H1 (cell line): ENCODE measurements around the gene ZNF620. TPM values are rescaled to one million over a fixed set of nuclear protein-coding genes. Genes with fewer than 3 reads are reported as not detected.

Experiments used
- CTCF ChIA-PET: fragments of 300-600 bp; sonication (Branson Sonifier 250); formaldehyde crosslinking; loops from one replicate; lab custom pipeline; 2021; ENCODE audit not compliant: partially characterized antibody; lab: Charles Lee
- POLR2A ChIA-PET: fragments of 300-600 bp; sonication (Branson Sonifier 250); formaldehyde crosslinking; loops from one replicate; lab custom pipeline; 2021; ENCODE audit warnings: inconsistent platforms; ENCODE audit not compliant: partially characterized antibody; lab: Charles Lee
- DNase-seq, 2 experiments: peaks; one replicate each; pipeline versions ENCODE4 v3.0.0 to v3.0.0-alpha.2; 2010 to 2022; ENCODE audit warnings: low spot score in 2 of 2, low read depth in 1 of 2, mixed read lengths in 1 of 2
- FAIRE-seq: peaks from 2 replicates; lab custom pipeline; 2011; peaks lifted over from hg19 to GRCh38; lab: Jason Lieb, UNC
- H2AFZ ChIP-seq: 2 replicates; pipeline ENCODE4 v1.8.1; 2012; ENCODE audit warnings: low read length, inconsistent platforms
- H2AK5ac ChIP-seq: 2 replicates; pipeline ENCODE4 v1.6.1; 2013; ENCODE audit warnings: low read depth, low read length
- H2BK120ac ChIP-seq: replicated peaks from 2 replicates; pipeline ENCODE3; 2013; ENCODE audit warnings: low read depth, low read length, inconsistent platforms
- H2BK12ac ChIP-seq: 2 replicates; pipeline ENCODE4 v1.6.1; 2013; ENCODE audit warnings: low read depth, low read length
- H2BK15ac ChIP-seq: 2 replicates; pipeline ENCODE4 v1.6.1; 2013; ENCODE audit warnings: low read length
- H2BK20ac ChIP-seq: 2 replicates; pipeline ENCODE4 v1.6.1; 2013; ENCODE audit warnings: low read length
- H2BK5ac ChIP-seq: 2 replicates; pipeline ENCODE4 v1.6.1; 2013; ENCODE audit warnings: low read depth, low read length
- H3K14ac ChIP-seq: 2 replicates; pipeline ENCODE4 v1.6.1; 2013; ENCODE audit warnings: inconsistent platforms; ENCODE audit not compliant: insufficient read length
- H3K18ac ChIP-seq: 2 replicates; pipeline ENCODE4 v1.6.1; 2013; ENCODE audit warnings: low read length; ENCODE audit errors: extremely low read depth
- H3K23ac ChIP-seq: 2 replicates; pipeline ENCODE4 v1.6.1; 2013; ENCODE audit warnings: inconsistent platforms; ENCODE audit not compliant: insufficient read length
- H3K23me2 ChIP-seq: 2 replicates; pipeline ENCODE4 v1.6.1; 2013; ENCODE audit warnings: low read depth, low read length
- H3K27ac ChIP-seq: 2 replicates; pipeline ENCODE4 v1.6.1; 2011; ENCODE audit warnings: low read depth, low read length, inconsistent platforms
- H3K27me3 ChIP-seq, 4 experiments: replicated peaks in 1 of 4; 1 replicate in 1 of 4; 2 replicates in 3 of 4; pipeline versions ENCODE4 v1.6.1 to v1.8.1; 2011 to 2013; ENCODE audit warnings: low read length in 3 of 4, mild to moderate bottlenecking in 3 of 4, inconsistent platforms in 2 of 4, mixed read lengths in 2 of 4, moderate library complexity in 1 of 4; ENCODE audit not compliant: control insufficient read depth in 3 of 4, insufficient read depth in 3 of 4; ENCODE audit errors: extremely low read depth in 1 of 4
- H3K36me3 ChIP-seq, 4 experiments: 2 replicates each; pipeline versions ENCODE4 v1.6.1 to v1.8.1; 2011 to 2013; ENCODE audit warnings: mild to moderate bottlenecking in 4 of 4, low read length in 3 of 4, moderate library complexity in 2 of 4, control low read depth in 1 of 4, inconsistent platforms in 1 of 4; ENCODE audit not compliant: insufficient read depth in 4 of 4, control insufficient read depth in 2 of 4
- H3K4ac ChIP-seq: replicated peaks from 2 replicates; pipeline ENCODE3; 2013; ENCODE audit warnings: low read length, low read depth, mixed read lengths, inconsistent platforms; ENCODE audit not compliant: insufficient read length
- H3K4me1 ChIP-seq, 4 experiments: replicated peaks in 1 of 4; 1 replicate in 1 of 4; 2 replicates in 3 of 4; pipeline versions ENCODE4 v1.6.1 to v1.8.1; 2011 to 2013; ENCODE audit warnings: low read length in 3 of 4, inconsistent platforms in 2 of 4, mixed read lengths in 1 of 4; ENCODE audit not compliant: insufficient read depth in 4 of 4, control insufficient read depth in 3 of 4
- H3K4me2 ChIP-seq, 2 experiments: 2 replicates each; pipeline versions ENCODE4 v1.6.1 to v1.8.1; 2011 to 2013; ENCODE audit warnings: low read depth in 2 of 2, low read length in 2 of 2, control low read depth in 1 of 2, inconsistent platforms in 1 of 2, mild to moderate bottlenecking in 1 of 2; ENCODE audit not compliant: insufficient read depth in 1 of 2
- H3K4me3 ChIP-seq, 4 experiments: fragments of 200-600, 300-600 bp in 1 of 4; sonication (generic), shearing (Covaris generic), sonication (Bioruptor Twin) in 1 of 4; 2 replicates each; pipeline versions ENCODE4 v1.5.1 to v1.8.1; 2011 to 2016; ENCODE audit warnings: low read length in 4 of 4, low read depth in 3 of 4, control low read depth in 2 of 4, inconsistent platforms in 2 of 4, mild to moderate bottlenecking in 2 of 4, mixed read lengths in 1 of 4, moderate library complexity in 1 of 4; ENCODE audit not compliant: insufficient read depth in 2 of 4; ENCODE audit errors: extremely low read depth in 1 of 4
- H3K56ac ChIP-seq: replicated peaks from 2 replicates; pipeline ENCODE3; 2013; ENCODE audit warnings: low read depth, mild to moderate bottlenecking, mixed read lengths, low read length, inconsistent platforms; ENCODE audit not compliant: insufficient read length
- H3K79me1 ChIP-seq: 2 replicates; pipeline ENCODE4 v1.6.1; 2013; ENCODE audit warnings: low read depth, low read length, control low read depth
- H3K79me2 ChIP-seq, 2 experiments: 2 replicates each; pipeline versions ENCODE4 v1.6.1 to v1.8.1; 2012 to 2013; ENCODE audit warnings: low read length in 2 of 2, mild to moderate bottlenecking in 2 of 2, inconsistent platforms in 1 of 2; ENCODE audit not compliant: insufficient read depth in 2 of 2, control insufficient read depth in 1 of 2
- H3K9ac ChIP-seq, 4 experiments: replicated peaks in 1 of 4; 1 replicate in 1 of 4; 2 replicates in 3 of 4; pipeline versions ENCODE4 v1.6.1 to v1.8.1; 2011 to 2013; ENCODE audit warnings: low read depth in 3 of 4, low read length in 3 of 4, control low read depth in 2 of 4, mild to moderate bottlenecking in 2 of 4, moderate library complexity in 2 of 4, inconsistent platforms in 1 of 4; ENCODE audit errors: extremely low read depth in 1 of 4
- H3K9me3 ChIP-seq, 2 experiments: 2 replicates each; pipeline versions ENCODE4 v1.6.1 to v1.8.1; 2012 to 2013; ENCODE audit warnings: mild to moderate bottlenecking in 2 of 2, moderate library complexity in 2 of 2, control low read depth in 1 of 2, inconsistent platforms in 1 of 2, low read depth in 1 of 2, low read length in 1 of 2, mixed read lengths in 1 of 2; ENCODE audit not compliant: insufficient read depth in 2 of 2
- H4K20me1 ChIP-seq, 2 experiments: replicated peaks in 1 of 2; 2 replicates each; pipeline versions ENCODE3 to v1.8.1; 2011 to 2013; ENCODE audit warnings: inconsistent platforms in 2 of 2, low read length in 2 of 2, mild to moderate bottlenecking in 1 of 2; ENCODE audit not compliant: insufficient read depth in 2 of 2, control insufficient read depth in 1 of 2
- H4K5ac ChIP-seq: 2 replicates; pipeline ENCODE4 v1.6.1; 2013; ENCODE audit warnings: low read length, low read depth, mixed read lengths, inconsistent platforms; ENCODE audit not compliant: insufficient read length
- H4K8ac ChIP-seq: 2 replicates; pipeline ENCODE4 v1.8.0; 2013; ENCODE audit warnings: mild to moderate bottlenecking, moderate library complexity, low read length, inconsistent platforms; ENCODE audit not compliant: insufficient read depth; ENCODE audit errors: extremely low read depth
- H4K91ac ChIP-seq: replicated peaks from 2 replicates; pipeline ENCODE3; 2013; ENCODE audit warnings: low read length, mixed read lengths, inconsistent platforms; ENCODE audit not compliant: insufficient read length
- BCL11A ChIP-seq, 2 experiments: IDR thresholded peaks; one replicate each; pipeline ENCODE4 v1.6.1; 2011; ENCODE audit warnings: low read depth in 2 of 2, low read length in 2 of 2, mild to moderate bottlenecking in 2 of 2
- BRCA1 ChIP-seq: IDR thresholded peaks from 2 replicates; pipeline ENCODE4 v1.6.1; 2012; ENCODE audit warnings: low read depth, low read length, improper control_type of control experiment
- CBX8 ChIP-seq: fragments of 300-800, 300-1000 bp; sonication (generic); IDR thresholded peaks from 2 replicates; pipeline ENCODE4 v1.7.1; 2016; ENCODE audit warnings: low read depth, low read length, borderline replicate concordance
- EGR1 ChIP-seq: IDR thresholded peaks from 2 replicates; pipeline ENCODE4 v1.6.1; 2011; ENCODE audit warnings: low read depth, low read length, borderline replicate concordance
- EZH2 ChIP-seq: fragments of 200-600 bp; sonication (generic); IDR thresholded peaks from 2 replicates; pipeline ENCODE4 v1.7.1; 2012; ENCODE audit warnings: low read depth, mild to moderate bottlenecking, moderate library complexity, low read length, inconsistent platforms; ENCODE audit not compliant: severe bottlenecking
- GTF2F1 ChIP-seq: IDR thresholded peaks from 2 replicates; pipeline ENCODE4 v1.6.1; 2012; ENCODE audit warnings: low read depth, low read length, improper control_type of control experiment, borderline replicate concordance
- KDM1A ChIP-seq: fragments of 200-600, 300-600 bp; sonication (generic); IDR thresholded peaks from 2 replicates; pipeline ENCODE4 v1.7.1; 2016; ENCODE audit warnings: mild to moderate bottlenecking, low read length, borderline replicate concordance
- KDM5A ChIP-seq: fragments of 200-600 bp; IDR thresholded peaks from 2 replicates; pipeline ENCODE4 v1.7.1; 2012; ENCODE audit warnings: mild to moderate bottlenecking, low read length, inconsistent platforms, mixed read lengths
- NRF1 ChIP-seq: IDR thresholded peaks from 2 replicates; pipeline ENCODE4 v1.6.1; 2011; ENCODE audit warnings: mild to moderate bottlenecking, low read depth, low read length, improper control_type of control experiment
- POLR2AphosphoS5 ChIP-seq: IDR thresholded peaks from 2 replicates; pipeline ENCODE4 v1.6.1; 2011; ENCODE audit warnings: low read depth, low read length
- SIX5 ChIP-seq: IDR thresholded peaks from 2 replicates; pipeline ENCODE4 v1.6.1; 2011; ENCODE audit warnings: mild to moderate bottlenecking, low read depth, low read length
- SP4 ChIP-seq: IDR thresholded peaks from 2 replicates; pipeline ENCODE4 v1.6.1; 2012; ENCODE audit warnings: low read length, inconsistent platforms
- SUZ12 ChIP-seq: fragments of 200-600 bp; sonication (generic); IDR thresholded peaks from 2 replicates; pipeline ENCODE4 v1.6.1; 2012; ENCODE audit warnings: mild to moderate bottlenecking, inconsistent platforms, low read length, moderate library complexity, mixed read lengths
- WGBS, 2 experiments: shearing (Covaris generic) in 1 of 2; methylation state at CpG; one replicate each; pipeline versions ENCODE4 v1.1.6 to v1.1.7; 2013 to 2015; ENCODE audit warnings: low lambda C conversion rate in 2 of 2, mixed read lengths in 2 of 2, inconsistent platforms in 1 of 2, low coverage in 1 of 2, missing lambda C conversion rate in 1 of 2; ENCODE audit not compliant: insufficient replicate concordance in 2 of 2, insufficient coverage in 1 of 2, insufficient read length in 1 of 2; ENCODE audit errors: extremely low coverage in 1 of 2, missing lambda C conversion rate in 1 of 2; 5-methylcytosine and 5-hydroxymethylcytosine counted together
- polyA plus RNA-seq, 7 experiments: library from polyadenylated mRNA; depleted of rRNA in 3 of 7; stranded (reverse) in 5 of 7; unstranded in 2 of 7; fragments of >200 nt in 5 of 7; fragments of 200-250 nt in 2 of 7; gene quantifications; 1 replicate in 5 of 7; 2 replicates in 1 of 7; 4 replicates in 1 of 7; pipeline versions ENCODE4 v1.2.1 to v1.2.3, GENCODE V29; 2011 to 2013; ENCODE audit warnings: missing spikeins in 2 of 7, mixed read lengths in 2 of 7
- total RNA-seq: library from RNA; stranded (reverse); fragmentation: NEBNext Ultra II Directional; extraction: Animal tissue kit (Norgen Biotek cat#: 25700); gene quantifications from 2 replicates; pipeline ENCODE4 v1.2.1, GENCODE V29; 2021

Gene ZNF620
- total and polyA plus RNA-seq, 2 of the 8 experiments (the other 6 are each of a cell fraction or from before 2014, with no cell fraction given) = 5.1 to 20.2 TPM

DNA sequence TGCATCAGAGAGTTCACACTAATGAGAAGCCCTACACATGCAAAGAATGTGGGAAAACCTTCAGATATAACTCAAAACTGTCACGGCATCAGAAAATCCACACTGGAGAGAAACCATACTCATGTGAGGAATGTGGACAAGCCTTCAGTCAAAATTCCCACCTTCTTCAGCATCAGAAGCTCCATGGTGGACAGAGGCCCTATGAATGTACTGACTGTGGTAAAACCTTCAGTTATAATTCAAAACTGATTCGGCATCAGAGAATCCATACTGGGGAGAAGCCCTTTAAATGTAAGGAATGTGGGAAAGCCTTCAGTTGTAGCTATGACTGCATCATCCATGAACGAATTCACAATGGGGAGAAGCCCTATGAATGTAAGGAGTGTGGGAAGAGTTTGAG, 18.7 kb upstream of the ZNF620 start:
- WGBS, 2 experiments = 90% methylated on average over 3 of the region's 3 CpGs; no CpG with 5 or more reads in 1 of the 2 experiments
- Histone ChIP-seq H2AK5ac (no peak overlapping the region), H3K9ac (no peak overlapping the region), H4K5ac (no peak overlapping the region), H2BK120ac (no peak overlapping the region), H3K4me1 (no peaks in the 10 kb centered on the region), H2BK12ac (no peak overlapping the region), H3K23me2 (no peaks in the 10 kb centered on the region; the same call in 1 of the 2 replicates), H2BK5ac (no peak overlapping the region), H3K4me2 (no peak overlapping the region), H4K20me1 (no peaks in the 10 kb centered on the region), H3K27me3 (no peaks in the 10 kb centered on the region), H3K23ac (no peak overlapping the region), H3K4me3 (no peak overlapping the region), H3K27ac (no peak overlapping the region), H3K36me3 (peaks cover 3 to 29% (median 10%) of the 10 kb centered on the region in 4 experiments; a peak in 6 of 8 replicates), H4K91ac (no peak overlapping the region), H3K79me2 (no peaks in the 10 kb centered on the region), H2BK15ac (no peak overlapping the region), H3K14ac (no peak overlapping the region), H3K56ac (no peak overlapping the region), H2AFZ (no peak overlapping the region), H3K9me3 (peaks cover 15 to 17% of the 10 kb centered on the region in 2 experiments), H4K8ac (no peak overlapping the region), H2BK20ac (no peak overlapping the region), H3K4ac (no peak overlapping the region), H3K79me1 (no peaks in the 10 kb centered on the region), H3K18ac (no peak overlapping the region)
- ChIA-PET CTCF (no interaction called here), POLR2A (interaction anchor here (0.7 to 1.9 kb wide), 2 partner anchors 8 to 10 kb away, joined by 3 to 6 read pairs; partner anchors contain the start of gene ZNF619)
- no peak for DNase-seq
- FAIRE-seq = no peak
- no peak for TF ChIP-seq EZH2
- TF ChIP-seq CBX8 = no peak
- TF ChIP-seq SUZ12 = no peak
- TF ChIP-seq BCL11A (IDR thresholded peaks at IDR 0.05; ENCODE audit: low read depth in 2 of 2, low read length in 2 of 2) = no peak
- TF ChIP-seq KDM1A = no peak
- TF ChIP-seq BRCA1 = no peak
- no peak for TF ChIP-seq SIX5
- no peak for TF ChIP-seq GTF2F1
- no peak for TF ChIP-seq EGR1
- no peak for TF ChIP-seq KDM5A
- TF ChIP-seq SP4 = no peak
- no peak for TF ChIP-seq NRF1
- TF ChIP-seq POLR2AphosphoS5 = no peak
